MM.1S (cell line): ENCODE measurements around the gene IFIT5.
"Not testable (repeated sequence)": the region's sequence is repeated elsewhere in the genome, so short reads cannot be mapped to it uniquely, and the experiment has no call there.

ENCODE experiments used
- CTCF ChIP-seq: fragments of 300-600 bp; sonication (generic); IDR thresholded peaks from 2 replicates; pipeline ENCODE4 v1.5.1; 2016; ENCODE audit warnings: antibody characterized with exemption, low read length, mixed read lengths
- EZH2phosphoT487 ChIP-seq: fragments of 300-600 bp; sonication (generic); IDR thresholded peaks from 2 replicates; pipeline ENCODE4 v1.6.1; 2018; ENCODE audit warnings: antibody characterized with exemption, low read length

- TF ChIP-seq CTCF, EZH2phosphoT487: not testable (repeated sequence)
Observed at GRCh38 chr10:89407792-89408191, 6.6 kb upstream of the IFIT5 start.
